ENCODE data around the gene PELI3. TPM values are rescaled to one million over a fixed set of nuclear protein-coding genes. Genes with fewer than 3 reads are reported as not detected.
A peak's percentile ranks its signal among the peaks of the same experiment; 100 is the strongest.

Gene PELI3
- polyA plus RNA-seq, 1 donor (not counting 4 experiments of a cell fraction or from before 2014, with no cell fraction given), result 2.1 TPM

DNA sequence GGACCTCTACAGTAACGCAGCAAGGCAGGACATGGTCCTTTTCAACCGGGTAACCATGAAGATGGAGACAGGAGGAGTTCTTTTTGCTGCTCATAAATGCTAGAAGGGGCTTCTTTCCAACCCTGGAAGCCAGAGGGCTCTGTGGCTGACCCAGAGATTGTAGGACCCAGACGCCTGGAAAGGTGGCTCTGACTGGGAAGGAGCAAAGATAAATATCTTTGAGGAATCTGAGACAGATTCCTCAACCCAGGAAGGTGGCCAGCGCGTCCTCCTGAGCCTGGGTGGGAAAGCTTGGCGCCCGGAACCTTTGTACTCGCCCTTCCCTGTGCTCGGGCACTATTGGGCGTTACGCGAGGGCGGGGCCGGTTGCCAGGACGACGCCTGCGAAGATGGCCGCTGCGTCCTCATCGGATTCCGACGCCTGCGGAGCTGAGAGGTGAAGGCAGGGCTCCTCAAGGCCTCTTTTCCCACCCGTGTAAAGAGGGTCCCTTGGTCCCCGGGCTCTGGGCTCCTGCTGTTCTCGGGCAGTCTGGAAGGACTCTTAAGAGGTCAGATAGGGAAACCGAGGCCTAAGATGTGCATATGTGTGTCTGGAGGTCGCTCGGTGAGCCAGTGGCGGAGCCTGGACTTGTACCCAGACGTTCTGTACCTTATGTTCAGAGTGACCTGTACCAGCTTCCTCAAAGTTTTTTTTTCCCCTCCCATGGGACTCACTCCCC, 43.7 kb downstream of the PELI3 start, which contains the start of gene BBS1:
Gene BBS1 (plus strand): TSS at position 365 of the 719 bp plus-strand sequence. CDS start 25 bp downstream, at position 390.
- peaks cover 7% of the 10 kb centered on the region in 2 experiments for H3K36me3 ChIP-seq (ENCODE audit: control insufficient read depth in 2 of 2, extremely low read depth in 1 of 2, insufficient read depth in 2 of 2, low read length in 2 of 2)

DNA sequence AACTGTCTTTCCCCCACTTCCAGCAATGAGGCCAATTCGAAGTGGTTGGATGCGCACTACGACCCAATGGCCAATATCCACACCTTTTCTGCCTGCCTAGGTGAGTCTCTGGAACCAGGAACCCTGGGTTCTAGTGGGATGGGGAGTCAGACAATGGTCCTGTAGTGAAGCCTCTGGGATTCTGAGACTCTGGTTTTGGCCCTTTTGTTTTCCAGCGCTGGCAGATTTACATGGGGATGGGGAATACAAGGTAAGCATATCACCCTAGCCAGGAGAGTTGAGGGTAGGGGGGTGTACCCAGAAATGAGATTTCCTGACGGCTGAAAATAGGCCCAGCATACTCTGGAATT, 44.3 kb downstream of the PELI3 start:
- no peak for DNase-seq (ENCODE audit: low read depth, low spot score)
- Histone ChIP-seq H4K20me1 (ENCODE audit: control insufficient read depth, extremely low read depth, insufficient read depth, low read length) (no peaks in the 10 kb centered on the region), H3K9ac (ENCODE audit: control insufficient read depth, extremely low read depth, insufficient read depth, low read length) (peak overlapping the region; percentile 92), H3K4me1 (ENCODE audit: control insufficient read depth, extremely low read depth, insufficient read depth, low read length) (peaks cover 7% of the 10 kb centered on the region), H3K9me1 (ENCODE audit: control insufficient read depth, extremely low read depth, insufficient read depth, low read length) (no peaks in the 10 kb centered on the region), H3K4me3 (ENCODE audit: control insufficient read depth in 2 of 3, extremely low read depth in 1 of 3, insufficient read depth in 2 of 3, low read depth in 1 of 3, low read length in 3 of 3) (peak overlapping the region; percentile 60 to 99 (median 98)), H3K79me2 (ENCODE audit: control insufficient read depth, insufficient read depth, low read length) (peaks cover 13% of the 10 kb centered on the region), H3K27ac (ENCODE audit: control insufficient read depth, insufficient read depth, low read length) (peak overlapping the region; percentile 67), H2AFZ (ENCODE audit: control insufficient read depth, low read length) (peak overlapping the region; percentile 96), H3K27me3 (ENCODE audit: control insufficient read depth, extremely low read depth, insufficient read depth, low read length) (no peaks in the 10 kb centered on the region), H3K4me2 (ENCODE audit: control insufficient read depth, extremely low read depth, insufficient read depth, low read depth, low read length) (peak overlapping the region; percentile 100), H3K36me3 (ENCODE audit: control insufficient read depth in 2 of 2, extremely low read depth in 1 of 2, insufficient read depth in 2 of 2, low read length in 2 of 2) (peaks cover 7 to 8% of the 10 kb centered on the region in 2 experiments), H3K9me3 (ENCODE audit: control insufficient read depth, low read depth, low read length) (no peaks in the 10 kb centered on the region)
- TF ChIP-seq, protein P1, sequence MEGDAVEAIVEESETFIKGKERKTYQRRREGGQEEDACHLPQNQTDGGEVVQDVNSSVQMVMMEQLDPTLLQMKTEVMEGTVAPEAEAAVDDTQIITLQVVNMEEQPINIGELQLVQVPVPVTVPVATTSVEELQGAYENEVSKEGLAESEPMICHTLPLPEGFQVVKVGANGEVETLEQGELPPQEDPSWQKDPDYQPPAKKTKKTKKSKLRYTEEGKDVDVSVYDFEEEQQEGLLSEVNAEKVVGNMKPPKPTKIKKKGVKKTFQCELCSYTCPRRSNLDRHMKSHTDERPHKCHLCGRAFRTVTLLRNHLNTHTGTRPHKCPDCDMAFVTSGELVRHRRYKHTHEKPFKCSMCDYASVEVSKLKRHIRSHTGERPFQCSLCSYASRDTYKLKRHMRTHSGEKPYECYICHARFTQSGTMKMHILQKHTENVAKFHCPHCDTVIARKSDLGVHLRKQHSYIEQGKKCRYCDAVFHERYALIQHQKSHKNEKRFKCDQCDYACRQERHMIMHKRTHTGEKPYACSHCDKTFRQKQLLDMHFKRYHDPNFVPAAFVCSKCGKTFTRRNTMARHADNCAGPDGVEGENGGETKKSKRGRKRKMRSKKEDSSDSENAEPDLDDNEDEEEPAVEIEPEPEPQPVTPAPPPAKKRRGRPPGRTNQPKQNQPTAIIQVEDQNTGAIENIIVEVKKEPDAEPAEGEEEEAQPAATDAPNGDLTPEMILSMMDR (optimal IDR thresholded peaks at IDR 0.05 in 1 of 3, IDR thresholded peaks at IDR 0.05 in 1 of 3, conservative IDR thresholded peaks at IDR 0.05 in 1 of 3; ENCODE audit: extremely low read depth in 1 of 3, insufficient read depth in 2 of 3, low read length in 3 of 3), result no peak
- TF ChIP-seq EZH2 (IDR thresholded peaks at IDR 0.05; ENCODE audit: low read length), result no peak
- dilution Hi-C loops (cut with MboI; ENCODE audit: extremely low pct_ligation_motif_present, low sequenced_read_pairs), result no loop called here
- FAIRE-seq, result no peak

More for the DNA sequence above, 43.7 kb downstream of the PELI3 start, which contains the start of gene BBS1:
- Histone ChIP-seq H3K4me1 (ENCODE audit: control insufficient read depth, extremely low read depth, insufficient read depth, low read length) (peaks cover 7% of the 10 kb centered on the region), H3K9me3 (ENCODE audit: control insufficient read depth, low read depth, low read length) (no peaks in the 10 kb centered on the region), H3K9ac (ENCODE audit: control insufficient read depth, extremely low read depth, insufficient read depth, low read length) (peak within 1 kb of the TSS; percentile 92), H2AFZ (ENCODE audit: control insufficient read depth, low read length) (peak within 1 kb of the TSS; percentile 96), H3K9me1 (ENCODE audit: control insufficient read depth, extremely low read depth, insufficient read depth, low read length) (no peaks in the 10 kb centered on the region), H3K4me2 (ENCODE audit: control insufficient read depth, extremely low read depth, insufficient read depth, low read depth, low read length) (peak within 1 kb of the TSS; percentile 100), H3K79me2 (ENCODE audit: control insufficient read depth, insufficient read depth, low read length) (peaks cover 13% of the 10 kb centered on the region), H4K20me1 (ENCODE audit: control insufficient read depth, extremely low read depth, insufficient read depth, low read length) (no peaks in the 10 kb centered on the region), H3K4me3 (ENCODE audit: control insufficient read depth in 2 of 3, extremely low read depth in 1 of 3, insufficient read depth in 2 of 3, low read depth in 1 of 3, low read length in 3 of 3) (peak within 1 kb of the TSS; percentile 60 to 99 (median 98)), H3K27ac (ENCODE audit: control insufficient read depth, insufficient read depth, low read length) (peak within 1 kb of the TSS; percentile 67), H3K27me3 (ENCODE audit: control insufficient read depth, extremely low read depth, insufficient read depth, low read length) (no peaks in the 10 kb centered on the region)
- TF ChIP-seq, protein P1 (optimal IDR thresholded peaks at IDR 0.05 in 1 of 3, IDR thresholded peaks at IDR 0.05 in 1 of 3, conservative IDR thresholded peaks at IDR 0.05 in 1 of 3; ENCODE audit: extremely low read depth in 1 of 3, insufficient read depth in 2 of 3, low read length in 3 of 3), result no peak
- TF ChIP-seq EZH2 (IDR thresholded peaks at IDR 0.05; ENCODE audit: low read length), result no peak
- dilution Hi-C loops (cut with MboI; ENCODE audit: extremely low pct_ligation_motif_present, low sequenced_read_pairs), result no loop called here
- DNase-seq (ENCODE audit: low read depth, low spot score) (no peak), FAIRE-seq (peak; percentile 26)
